Breast epithelium (tissue), 3 donors: ENCODE measurements around the gene STIM2.

Experiments used
- POLR2A ChIP-seq: fragments of 450-650 bp; IDR thresholded peaks from one replicate; pipeline ENCODE4 v1.6.1; 2016; ENCODE audit warnings: antibody characterized with exemption, mild to moderate bottlenecking, moderate library complexity
- POLR2AphosphoS5 ChIP-seq, 3 donors: sonication (generic); formaldehyde crosslinking; IDR thresholded peaks; one replicate each; pipeline ENCODE4 v1.6.1; 2017; ENCODE audit warnings: antibody characterized with exemption in 3 of 3
- TF ChIP-seq, protein P1 (sequence below), 3 donors: fragments of 450-650 bp; IDR thresholded peaks; one replicate each; pipeline ENCODE4 v1.5.1; 2016 to 2017; ENCODE audit warnings: antibody characterized with exemption in 3 of 3, mild to moderate bottlenecking in 3 of 3, moderate library complexity in 3 of 3

DNA sequence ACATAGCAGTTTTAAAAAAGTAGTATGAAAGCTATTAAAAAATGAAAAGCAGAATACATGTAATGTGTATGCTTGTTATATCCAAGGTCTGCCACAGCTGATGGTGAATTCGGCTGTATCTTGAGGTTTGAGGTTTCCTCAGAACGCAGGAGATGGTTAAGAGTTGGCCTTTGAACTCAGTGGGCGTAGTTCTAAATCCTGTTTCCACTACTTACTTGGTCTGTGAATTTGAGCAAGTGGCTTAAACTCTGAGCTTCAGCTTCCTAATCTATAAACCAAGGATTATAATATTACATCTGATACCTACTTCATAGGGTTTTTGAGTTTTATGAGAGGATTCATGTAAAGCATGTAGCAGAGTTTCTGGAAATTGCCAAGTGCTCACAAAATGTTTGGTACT is 125.2 kb downstream of the STIM2 start:
- no peak for TF ChIP-seq POLR2A
- TF ChIP-seq, protein P1, sequence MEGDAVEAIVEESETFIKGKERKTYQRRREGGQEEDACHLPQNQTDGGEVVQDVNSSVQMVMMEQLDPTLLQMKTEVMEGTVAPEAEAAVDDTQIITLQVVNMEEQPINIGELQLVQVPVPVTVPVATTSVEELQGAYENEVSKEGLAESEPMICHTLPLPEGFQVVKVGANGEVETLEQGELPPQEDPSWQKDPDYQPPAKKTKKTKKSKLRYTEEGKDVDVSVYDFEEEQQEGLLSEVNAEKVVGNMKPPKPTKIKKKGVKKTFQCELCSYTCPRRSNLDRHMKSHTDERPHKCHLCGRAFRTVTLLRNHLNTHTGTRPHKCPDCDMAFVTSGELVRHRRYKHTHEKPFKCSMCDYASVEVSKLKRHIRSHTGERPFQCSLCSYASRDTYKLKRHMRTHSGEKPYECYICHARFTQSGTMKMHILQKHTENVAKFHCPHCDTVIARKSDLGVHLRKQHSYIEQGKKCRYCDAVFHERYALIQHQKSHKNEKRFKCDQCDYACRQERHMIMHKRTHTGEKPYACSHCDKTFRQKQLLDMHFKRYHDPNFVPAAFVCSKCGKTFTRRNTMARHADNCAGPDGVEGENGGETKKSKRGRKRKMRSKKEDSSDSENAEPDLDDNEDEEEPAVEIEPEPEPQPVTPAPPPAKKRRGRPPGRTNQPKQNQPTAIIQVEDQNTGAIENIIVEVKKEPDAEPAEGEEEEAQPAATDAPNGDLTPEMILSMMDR (IDR thresholded peaks at IDR 0.05) = no peak
- no peak for TF ChIP-seq POLR2AphosphoS5 (IDR thresholded peaks at IDR 0.05)
